Panc1 (cell line): ENCODE results near the gene GBP1. TPM values are rescaled to one million over a fixed set of nuclear protein-coding genes. Genes with fewer than 3 reads are reported as not detected.
A peak's percentile ranks its signal among the peaks of the same experiment; 100 is the strongest.
"Not testable (repeated sequence)": the region's sequence is repeated elsewhere in the genome, so short reads cannot be mapped to it uniquely, and the experiment has no call there.

Experiments
- ATAC-seq: fragments of 200-7000 bp; cut with Tn5 transposase; 2 replicates; pipeline ENCODE4 v1.9.1; 2020; ENCODE audit warnings: mild to moderate bottlenecking, moderate library complexity
- BruUV-seq: library from RNA; stranded (reverse); fragments of 400-500 nt; replicated peaks from 2 replicates; lab custom pipeline; 2021; lab: Mats Ljungman, UMichigan
- CTCF ChIA-PET: fragments of 300-600 bp; sonication (Branson Sonifier 250); formaldehyde crosslinking; loops from one replicate; lab custom pipeline; 2022; ENCODE audit warnings: antibody characterized with exemption; lab: Charles Lee
- POLR2A ChIA-PET: fragments of 300-600 bp; sonication (Branson Sonifier 250); formaldehyde crosslinking; loops from one replicate; lab custom pipeline; 2022; ENCODE audit warnings: antibody characterized with exemption; lab: Charles Lee
- DNase-seq: peaks from one replicate; pipeline ENCODE4 v3.0.0-alpha.2; 2010; ENCODE audit warnings: low read depth, low spot score
- H3K27ac ChIP-seq: 2 replicates; pipeline ENCODE4 v1.5.1; 2011; ENCODE audit warnings: mild to moderate bottlenecking, low read length, inconsistent platforms
- H3K27me3 ChIP-seq: fragments of 200-500 bp; sonication (Bioruptor generic); 2 replicates; pipeline ENCODE4 v1.6.0; 2014; ENCODE audit warnings: low read length, inconsistent platforms; ENCODE audit not compliant: control insufficient read depth, insufficient read depth
- H3K36me3 ChIP-seq: fragments of 200-500 bp; sonication (Bioruptor generic); 2 replicates; pipeline ENCODE4 v1.5.1; 2014; ENCODE audit warnings: inconsistent platforms, mild to moderate bottlenecking, low read length, moderate library complexity; ENCODE audit not compliant: control insufficient read depth, insufficient read depth
- H3K4me1 ChIP-seq: 2 replicates; pipeline ENCODE4 v1.5.1; 2011; ENCODE audit warnings: inconsistent platforms, mild to moderate bottlenecking, low read length, moderate library complexity; ENCODE audit not compliant: control insufficient read depth, insufficient read depth
- H3K4me3 ChIP-seq, 2 experiments: 2 replicates each; pipeline ENCODE4 v1.5.1; 2011 to 2012; ENCODE audit warnings: low read depth in 2 of 2, low read length in 2 of 2, mild to moderate bottlenecking in 2 of 2, inconsistent platforms in 1 of 2, moderate library complexity in 1 of 2
- H3K9me3 ChIP-seq: fragments of 200-500 bp; sonication (Bioruptor generic); 2 replicates; pipeline ENCODE4 v1.5.1; 2014; ENCODE audit warnings: low read depth, mild to moderate bottlenecking, inconsistent platforms, low read length, moderate library complexity; ENCODE audit not compliant: control insufficient read depth, insufficient read depth
- POLR2AphosphoS5 ChIP-seq: IDR thresholded peaks from 2 replicates; pipeline ENCODE4 v1.6.1; 2012; ENCODE audit warnings: mild to moderate bottlenecking, low read depth, low read length, moderate library complexity
- SIN3A ChIP-seq: IDR thresholded peaks from 2 replicates; pipeline ENCODE4 v1.6.1; 2012; ENCODE audit warnings: low read depth, mild to moderate bottlenecking, low read length, moderate library complexity, borderline replicate concordance; ENCODE audit not compliant: insufficient read depth
- TCF7L2 ChIP-seq: IDR thresholded peaks from 2 replicates; pipeline ENCODE4 v1.6.1; 2011; ENCODE audit warnings: mild to moderate bottlenecking, low read depth, low read length, inconsistent platforms
- in situ Hi-C: cut with HindIII; loops from 2 replicates; pipeline ENCODE4 v1.10.0; 2016; ENCODE audit warnings: low sequenced_read_pairs, low pct_unique_long_range_greater_than_20kb
- intact Hi-C: fragments of 100-400 bp; cut with micrococcal nuclease; formaldehyde crosslinking; loops from one replicate; pipeline ENCODE4 v1.10.0; 2022; ENCODE audit not compliant: unreplicated experiment
- total RNA-seq: library from RNA; stranded (reverse); gene quantifications from one replicate; pipeline ENCODE4 v1.2.1, GENCODE V29; 2021; ENCODE audit not compliant: unreplicated experiment
- TF ChIP-seq, protein P1 (sequence below), 2 experiments: IDR thresholded peaks; 2 replicates each; pipeline ENCODE4 v1.6.1; 2011 to 2012; ENCODE audit warnings: low read depth in 2 of 2, control low read depth in 1 of 2, low read length in 1 of 2, mild to moderate bottlenecking in 1 of 2, moderate library complexity in 1 of 2; ENCODE audit not compliant: insufficient read depth in 1 of 2
- TF ChIP-seq, protein P2 (sequence below): fragments of 450-650 bp; IDR thresholded peaks from 2 replicates; pipeline ENCODE4 v1.5.1; 2017; ENCODE audit warnings: mild to moderate bottlenecking

Gene GBP1
- total RNA-seq, 1 experiment from 2014 or later = 0.80 TPM

GRCh38 chr1:89022167-89022959 is 42.6 kb downstream of the GBP1 start, which contains the start of gene GBP3:
TSS of gene GBP3 (minus strand) at chr1:89022866. CDS start at chr1:89020721, 2,145 bp downstream.
- H3K27ac ChIP-seq = peak within 1 kb of the TSS; percentile 32
- H3K36me3 ChIP-seq = no peaks in the 10 kb centered on the region
- DNase-seq (peak; percentile 54), ATAC-seq (peak; percentile 81)
- TSS peak; percentile 95 for BruUV-seq
- in situ Hi-C loops = no loop called here
- intact Hi-C loops = no loop called here
- no peaks in the 10 kb centered on the region for H3K9me3 ChIP-seq
- peak within 1 kb of the TSS; percentile 29 to 55 for H3K4me3 ChIP-seq
- TF ChIP-seq, protein P1, sequence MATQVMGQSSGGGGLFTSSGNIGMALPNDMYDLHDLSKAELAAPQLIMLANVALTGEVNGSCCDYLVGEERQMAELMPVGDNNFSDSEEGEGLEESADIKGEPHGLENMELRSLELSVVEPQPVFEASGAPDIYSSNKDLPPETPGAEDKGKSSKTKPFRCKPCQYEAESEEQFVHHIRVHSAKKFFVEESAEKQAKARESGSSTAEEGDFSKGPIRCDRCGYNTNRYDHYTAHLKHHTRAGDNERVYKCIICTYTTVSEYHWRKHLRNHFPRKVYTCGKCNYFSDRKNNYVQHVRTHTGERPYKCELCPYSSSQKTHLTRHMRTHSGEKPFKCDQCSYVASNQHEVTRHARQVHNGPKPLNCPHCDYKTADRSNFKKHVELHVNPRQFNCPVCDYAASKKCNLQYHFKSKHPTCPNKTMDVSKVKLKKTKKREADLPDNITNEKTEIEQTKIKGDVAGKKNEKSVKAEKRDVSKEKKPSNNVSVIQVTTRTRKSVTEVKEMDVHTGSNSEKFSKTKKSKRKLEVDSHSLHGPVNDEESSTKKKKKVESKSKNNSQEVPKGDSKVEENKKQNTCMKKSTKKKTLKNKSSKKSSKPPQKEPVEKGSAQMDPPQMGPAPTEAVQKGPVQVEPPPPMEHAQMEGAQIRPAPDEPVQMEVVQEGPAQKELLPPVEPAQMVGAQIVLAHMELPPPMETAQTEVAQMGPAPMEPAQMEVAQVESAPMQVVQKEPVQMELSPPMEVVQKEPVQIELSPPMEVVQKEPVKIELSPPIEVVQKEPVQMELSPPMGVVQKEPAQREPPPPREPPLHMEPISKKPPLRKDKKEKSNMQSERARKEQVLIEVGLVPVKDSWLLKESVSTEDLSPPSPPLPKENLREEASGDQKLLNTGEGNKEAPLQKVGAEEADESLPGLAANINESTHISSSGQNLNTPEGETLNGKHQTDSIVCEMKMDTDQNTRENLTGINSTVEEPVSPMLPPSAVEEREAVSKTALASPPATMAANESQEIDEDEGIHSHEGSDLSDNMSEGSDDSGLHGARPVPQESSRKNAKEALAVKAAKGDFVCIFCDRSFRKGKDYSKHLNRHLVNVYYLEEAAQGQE (IDR thresholded peaks at IDR 0.05; ENCODE audit: insufficient read depth in 1 of 2, low read depth in 2 of 2, low read length in 1 of 2) = no peak
- TF ChIP-seq POLR2AphosphoS5 = no peak
- ChIA-PET POLR2A (interaction anchor here (0.6 kb wide), 1 partner anchor 34 kb away, joined by 3 read pairs; no protein-coding TSS in a partner anchor), CTCF (interaction anchor here (0.6 kb wide), 1 partner anchor 982 kb away, joined by 3 read pairs; no protein-coding TSS in a partner anchor)
- no peaks in the 10 kb centered on the region for H3K27me3 ChIP-seq
- no peaks in the 10 kb centered on the region for H3K4me1 ChIP-seq

DNA sequence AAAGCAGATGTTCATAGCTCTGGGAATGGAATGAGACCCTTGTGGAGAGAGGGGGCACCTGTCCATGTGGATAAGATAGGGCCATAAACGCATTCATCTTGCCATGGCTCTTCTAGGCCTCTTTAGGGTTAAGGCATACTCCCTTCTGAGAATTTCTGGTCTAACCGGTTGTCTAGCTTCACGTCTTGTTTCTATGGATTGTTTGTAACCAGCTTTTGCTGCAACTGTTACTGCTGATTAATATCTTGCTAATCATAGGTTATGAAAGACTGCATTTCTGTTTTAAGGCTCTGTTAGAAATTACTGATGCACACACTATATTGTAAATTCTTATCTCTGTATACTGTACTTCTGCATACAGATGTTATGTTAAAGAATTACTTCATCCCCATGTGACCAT is 46.7 kb downstream of the GBP1 start:
- intact Hi-C loops, H3K4me3 ChIP-seq, CTCF ChIA-PET, POLR2A ChIA-PET, H3K27me3 ChIP-seq, BruUV-seq, ATAC-seq, DNase-seq, H3K9me3 ChIP-seq, in situ Hi-C loops, H3K36me3 ChIP-seq, H3K27ac ChIP-seq, H3K4me1 ChIP-seq: not testable (repeated sequence)

- H3K36me3 ChIP-seq = no peaks in the 10 kb centered on the region
- intact Hi-C loops = no loop called here
- ATAC-seq (no peak), DNase-seq (no peak)
- in situ Hi-C loops = no loop called here
- H3K9me3 ChIP-seq = no peaks in the 10 kb centered on the region
- POLR2A ChIA-PET = no interaction called here
- no TSS peak for BruUV-seq
- H3K4me1 ChIP-seq = no peaks in the 10 kb centered on the region
- no peak overlapping the region for H3K27ac ChIP-seq
- H3K27me3 ChIP-seq = no peaks in the 10 kb centered on the region
- H3K4me3 ChIP-seq = no peak overlapping the region
- CTCF ChIA-PET = no interaction called here
- TF ChIP-seq SIN3A = no peak
- TF ChIP-seq POLR2AphosphoS5 = no peak
- no peak for TF ChIP-seq TCF7L2
- TF ChIP-seq, protein P1 (IDR thresholded peaks at IDR 0.05; ENCODE audit: insufficient read depth in 1 of 2, low read depth in 2 of 2, low read length in 1 of 2) = no peak
- TF ChIP-seq, protein P2, sequence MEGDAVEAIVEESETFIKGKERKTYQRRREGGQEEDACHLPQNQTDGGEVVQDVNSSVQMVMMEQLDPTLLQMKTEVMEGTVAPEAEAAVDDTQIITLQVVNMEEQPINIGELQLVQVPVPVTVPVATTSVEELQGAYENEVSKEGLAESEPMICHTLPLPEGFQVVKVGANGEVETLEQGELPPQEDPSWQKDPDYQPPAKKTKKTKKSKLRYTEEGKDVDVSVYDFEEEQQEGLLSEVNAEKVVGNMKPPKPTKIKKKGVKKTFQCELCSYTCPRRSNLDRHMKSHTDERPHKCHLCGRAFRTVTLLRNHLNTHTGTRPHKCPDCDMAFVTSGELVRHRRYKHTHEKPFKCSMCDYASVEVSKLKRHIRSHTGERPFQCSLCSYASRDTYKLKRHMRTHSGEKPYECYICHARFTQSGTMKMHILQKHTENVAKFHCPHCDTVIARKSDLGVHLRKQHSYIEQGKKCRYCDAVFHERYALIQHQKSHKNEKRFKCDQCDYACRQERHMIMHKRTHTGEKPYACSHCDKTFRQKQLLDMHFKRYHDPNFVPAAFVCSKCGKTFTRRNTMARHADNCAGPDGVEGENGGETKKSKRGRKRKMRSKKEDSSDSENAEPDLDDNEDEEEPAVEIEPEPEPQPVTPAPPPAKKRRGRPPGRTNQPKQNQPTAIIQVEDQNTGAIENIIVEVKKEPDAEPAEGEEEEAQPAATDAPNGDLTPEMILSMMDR = no peak
Measured at GRCh38 chr1:89008511-89008910, 56.5 kb downstream of the GBP1 start.
